Mesothelial cell of epicardium (in vitro differentiated cells): ENCODE results near the gene CMTM1. TPM values are rescaled to one million over a fixed set of nuclear protein-coding genes. Genes with fewer than 3 reads are reported as not detected.
A peak's percentile ranks its signal among the peaks of the same experiment; 100 is the strongest.
"Not testable (repeated sequence)": the region's sequence is repeated elsewhere in the genome, so short reads cannot be mapped to it uniquely, and the experiment has no call there.

Experiments used
- DNase-seq, 2 experiments: peaks; one replicate each; pipeline ENCODE4 v3.0.0; 2021; ENCODE audit warnings: low spot score in 2 of 2; ENCODE audit not compliant: unreplicated experiment in 2 of 2
- H3K27ac Mint-ChIP-seq: 2 replicates; pipeline ENCODE4 v1.8.0; 2021; ENCODE audit warnings: mixed read lengths
- H3K27me3 Mint-ChIP-seq: 2 replicates; pipeline ENCODE4 v1.8.0; 2021; ENCODE audit warnings: low read depth, mixed read lengths
- H3K36me3 Mint-ChIP-seq: 2 replicates; pipeline ENCODE4 v1.8.0; 2021; ENCODE audit warnings: mixed read lengths
- H3K4me1 Mint-ChIP-seq: 2 replicates; pipeline ENCODE4 v1.8.0; 2021; ENCODE audit warnings: mixed read lengths
- H3K4me3 Mint-ChIP-seq: 2 replicates; pipeline ENCODE4 v1.8.0; 2021; ENCODE audit warnings: mild to moderate bottlenecking, moderate library complexity, mixed read lengths
- H3K9me3 Mint-ChIP-seq: 2 replicates; pipeline ENCODE4 v1.8.0; 2021; ENCODE audit warnings: mixed read lengths
- CTCF ChIP-seq: fragments of 200-600 bp; sonication (generic); IDR thresholded peaks from one replicate; pipeline ENCODE4 v1.5.0; 2021; ENCODE audit warnings: antibody characterized with exemption; ENCODE audit not compliant: unreplicated experiment
- total RNA-seq: library from RNA; stranded (reverse); gene quantifications from 3 replicates; pipeline ENCODE4 v1.2.1, GENCODE V29; 2021

The CMTM1 gene
- total RNA-seq, 1 donor from 2014 or later = 10.0 TPM

GRCh38 chr16:66623755-66624154 lies 57.5 kb downstream of the CMTM1 start:
- no peaks in the 10 kb centered on the region for H3K27me3 Mint-ChIP-seq
- H3K27ac Mint-ChIP-seq = no peak overlapping the region
- no peaks in the 10 kb centered on the region for H3K9me3 Mint-ChIP-seq
- peaks cover 32% of the 10 kb centered on the region for H3K4me1 Mint-ChIP-seq
- H3K4me3 Mint-ChIP-seq = no peak overlapping the region
- TF ChIP-seq CTCF = no peak
- no peak for DNase-seq
- peaks cover 18% of the 10 kb centered on the region for H3K36me3 Mint-ChIP-seq

- H3K27me3 Mint-ChIP-seq, DNase-seq, H3K9me3 Mint-ChIP-seq, H3K4me3 Mint-ChIP-seq: not testable (repeated sequence)
- Mint-ChIP-seq H3K4me1 (peaks cover 12% of the 10 kb centered on the region), H3K27ac (peak overlapping the region; percentile 91), H3K36me3 (peaks cover 13% of the 10 kb centered on the region)
Observed at GRCh38 chr16:66627611-66628378, 61.6 kb downstream of the CMTM1 start.

Other genes with a start within 250 kb of the CMTM1 start
- 0.09 to 0.27 TPM (median 0.16 TPM) in 3 replicates for gene CDH5, start 199.7 kb upstream of the CMTM1 start, total RNA-seq
- 0.82 to 1.1 TPM (median 1.0 TPM) in 3 replicates for gene BEAN1, start 139.1 kb upstream of the CMTM1 start, total RNA-seq
- gene TK2, start 16.3 kb upstream of the CMTM1 start, total RNA-seq = 24.9 to 28.8 TPM (median 28.5 TPM) in 3 replicates
- gene CKLF, start 13.9 kb upstream of the CMTM1 start, total RNA-seq = 28.9 to 33.2 TPM (median 31.1 TPM) in 3 replicates
- gene CMTM2, start 13.0 kb downstream of the CMTM1 start, total RNA-seq = 0.25 to 0.58 TPM (median 0.51 TPM) in 3 replicates
- gene CMTM3, start 38.3 kb downstream of the CMTM1 start, total RNA-seq = 56.9 to 60.7 TPM (median 59.3 TPM) in 3 replicates
- gene CMTM4, start 130.3 kb downstream of the CMTM1 start, total RNA-seq = 60.1 to 63.4 TPM (median 60.8 TPM) in 3 replicates
- gene DYNC1LI2, start 185.2 kb downstream of the CMTM1 start, total RNA-seq = 145 to 157 TPM (median 150 TPM) in 3 replicates
- gene TERB1, start 235.1 kb downstream of the CMTM1 start, total RNA-seq = 0.18 to 0.49 TPM (median 0.34 TPM) in 3 replicates